Stimulated activated CD4-positive, alpha-beta T cell treated with anti-CD3 and anti-CD28 coated beads, Interleukin-1b, Interleukin-23, amount 100 ng/mL, for 4 hours (primary cell): Measurements from ENCODE around the gene GDPD2.

Source experiments
- DNase-seq, 2 donors: peaks; one replicate each; pipeline ENCODE4 v3.0.0-alpha.2; 2020; ENCODE audit warnings: low read depth in 2 of 2

The GDPD2 gene

GRCh38 chrX:70437921-70438665 is 15.0 kb downstream of the GDPD2 start:
- DNase-seq, result no peak

GRCh38 chrX:70439016-70439415 is 15.9 kb downstream of the GDPD2 start:
- no peak for DNase-seq

- DNase-seq, result no peak
Observed at GRCh38 chrX:70442224-70442623, 19.1 kb downstream of the GDPD2 start.

- no peak for DNase-seq
Observed at GRCh38 chrX:70444326-70444945, 21.3 kb downstream of the GDPD2 start, which contains the start of gene DLG3. Gene DLG3, plus strand, starts transcription at chrX:70444835. Its CDS starts 367 bp downstream, at chrX:70445202.

GRCh38 chrX:70444946-70445656 is 22.0 kb downstream of the GDPD2 start:
- no peak for DNase-seq

- DNase-seq, result no peak
Observed at GRCh38 chrX:70445951-70446350, 22.8 kb downstream of the GDPD2 start.

GRCh38 chrX:70446380-70447350 is 23.6 kb downstream of the GDPD2 start:
- DNase-seq, result no peak

GRCh38 chrX:70449457-70449966 is 26.4 kb downstream of the GDPD2 start:
- DNase-seq, result no peak

GRCh38 chrX:70452143-70452733 is 29.1 kb downstream of the GDPD2 start:
- peak; percentile 45 to 53 for DNase-seq

- DNase-seq, result no peak
Observed at GRCh38 chrX:70453024-70453618, 30.0 kb downstream of the GDPD2 start.

- DNase-seq, result peak; percentile 32 to 46
Observed at GRCh38 chrX:70454441-70455365, 31.6 kb downstream of the GDPD2 start.

- no peak for DNase-seq
Observed at GRCh38 chrX:70455366-70456202, 32.5 kb downstream of the GDPD2 start.

GRCh38 chrX:70456256-70456655 is 33.1 kb downstream of the GDPD2 start:
- no peak for DNase-seq

- DNase-seq, result no peak
Observed at GRCh38 chrX:70461026-70461425, 37.9 kb downstream of the GDPD2 start.

GRCh38 chrX:70464051-70464450 is 40.9 kb downstream of the GDPD2 start:
- no peak for DNase-seq

GRCh38 chrX:70466968-70467367 is 43.9 kb downstream of the GDPD2 start:
- DNase-seq, result no peak

GRCh38 chrX:70468709-70469108 is 45.6 kb downstream of the GDPD2 start:
- DNase-seq, result no peak

- no peak for DNase-seq
Observed at GRCh38 chrX:70470850-70471289, 47.8 kb downstream of the GDPD2 start.
